B cell (primary cell): ENCODE results near the gene COG5. TPM values are rescaled to one million over a fixed set of nuclear protein-coding genes. Genes with fewer than 3 reads are reported as not detected.

ENCODE experiments used
- ATAC-seq: fragments of 200-7000 bp; cut with Tn5 transposase; one replicate; pipeline ENCODE4 v1.10.0; 2021; ENCODE audit warnings: low read depth, mild to moderate bottlenecking, moderate number of reproducible peaks, moderate library complexity
- CTCF ChIA-PET: fragments of 350-600 bp; sonication (Branson Sonifier 250); formaldehyde crosslinking; loops from one replicate; lab custom pipeline; 2021; ENCODE audit warnings: antibody characterized with exemption, inconsistent platforms; lab: Charles Lee
- POLR2A ChIA-PET: fragments of 350-600 bp; sonication (Branson Sonifier 250); formaldehyde crosslinking; loops from one replicate; lab custom pipeline; 2021; ENCODE audit warnings: antibody characterized with exemption; lab: Charles Lee
- DNase-seq: peaks from one replicate; pipeline ENCODE4 v3.0.0; 2013
- H2AFZ ChIP-seq: 2 replicates; pipeline ENCODE4 v1.6.1; 2012; ENCODE audit warnings: mild to moderate bottlenecking, low read depth, low read length; ENCODE audit not compliant: insufficient read depth, poor library complexity, severe bottlenecking
- H3K27ac ChIP-seq, 2 donors: 1 replicate in 1 of 2; 2 replicates in 1 of 2; pipeline ENCODE4 v1.5.1; 2012 to 2013; ENCODE audit warnings: low read length in 2 of 2, mild to moderate bottlenecking in 2 of 2, moderate library complexity in 1 of 2
- H3K27me3 ChIP-seq, 4 experiments: fragments of 200-600 bp in 1 of 4; sonication (generic) in 1 of 4; replicated peaks in 1 of 4; 1 replicate in 2 of 4; 2 replicates in 2 of 4; pipeline versions ENCODE4 v1.6.1 to v1.7.0; 2013 to 2016; ENCODE audit warnings: low read length in 3 of 4, mild to moderate bottlenecking in 2 of 4, mixed read lengths in 1 of 4, moderate library complexity in 1 of 4; ENCODE audit not compliant: insufficient read depth in 4 of 4, control insufficient read depth in 3 of 4; ENCODE audit errors: control extremely low read depth in 1 of 4
- H3K36me3 ChIP-seq, 2 experiments: replicated peaks in 1 of 2; 1 replicate in 1 of 2; 2 replicates in 1 of 2; pipeline versions ENCODE4 v1.6.1 to v1.7.1; 2013; ENCODE audit warnings: low read length in 1 of 2; ENCODE audit not compliant: insufficient read depth in 2 of 2, control insufficient read depth in 1 of 2; ENCODE audit errors: control extremely low read depth in 1 of 2, extremely low read depth in 1 of 2
- H3K4me1 ChIP-seq, 2 donors: fragments of 200-600 bp in 1 of 2; sonication (generic) in 1 of 2; 1 replicate in 1 of 2; 2 replicates in 1 of 2; pipeline versions ENCODE4 v1.5.1 to v1.6.1; 2013 to 2017; ENCODE audit warnings: low read length in 2 of 2; ENCODE audit not compliant: control insufficient read depth in 2 of 2, insufficient read depth in 2 of 2
- H3K4me2 ChIP-seq: replicated peaks from 2 replicates; pipeline ENCODE3; 2012; ENCODE audit warnings: mild to moderate bottlenecking, low read depth, low read length; ENCODE audit not compliant: poor library complexity, severe bottlenecking
- H3K4me3 ChIP-seq, 5 experiments: fragments of 200-600 bp in 1 of 5; sonication (generic) in 1 of 5; 1 replicate in 3 of 5; 2 replicates in 2 of 5; pipeline versions ENCODE4 v1.5.1 to v1.7.0; 2011 to 2016; ENCODE audit warnings: low read length in 4 of 5, mild to moderate bottlenecking in 4 of 5, low read depth in 2 of 5, control low read depth in 1 of 5, moderate library complexity in 1 of 5; ENCODE audit not compliant: insufficient read depth in 1 of 5; ENCODE audit errors: control extremely low read depth in 1 of 5, extremely low read depth in 1 of 5
- H3K79me2 ChIP-seq: fragments of 200-600 bp; sonication (generic); one replicate; pipeline ENCODE4 v1.6.0; 2016; ENCODE audit warnings: low read length; ENCODE audit not compliant: control insufficient read depth, insufficient read depth
- H3K9ac ChIP-seq: fragments of 200-600 bp; sonication (generic); 2 replicates; pipeline ENCODE4 v1.6.1; 2017; ENCODE audit warnings: mild to moderate bottlenecking, low read length, moderate library complexity
- H3K9me3 ChIP-seq, 3 donors: one replicate each; pipeline versions ENCODE4 v1.6.1 to v1.7.1; 2013; ENCODE audit warnings: low read length in 2 of 3; ENCODE audit not compliant: control insufficient read depth in 2 of 3, insufficient read depth in 1 of 3; ENCODE audit errors: control extremely low read depth in 1 of 3
- H4K20me1 ChIP-seq: 2 replicates; pipeline ENCODE4 v1.6.0; 2012; ENCODE audit warnings: mild to moderate bottlenecking, low read length; ENCODE audit not compliant: insufficient read depth, control insufficient read depth, poor library complexity, severe bottlenecking
- H3K27ac Mint-ChIP-seq: one replicate; pipeline ENCODE4 v1.8.0; 2021; ENCODE audit warnings: mixed read lengths
- H3K27me3 Mint-ChIP-seq: one replicate; pipeline ENCODE4 v1.8.0; 2021; ENCODE audit warnings: mixed read lengths
- H3K4me1 Mint-ChIP-seq: one replicate; pipeline ENCODE4 v1.8.0; 2021; ENCODE audit warnings: mixed read lengths
- H3K4me3 Mint-ChIP-seq: one replicate; pipeline ENCODE4 v1.8.0; 2021; ENCODE audit warnings: mixed read lengths
- H3K9me3 Mint-ChIP-seq: one replicate; pipeline ENCODE4 v1.8.0; 2022; ENCODE audit warnings: mixed read lengths; ENCODE audit not compliant: insufficient read depth
- CTCF ChIP-seq: fragments of 200-600 bp; IDR thresholded peaks from one replicate; pipeline ENCODE4 v1.8.0; 2022; ENCODE audit warnings: antibody characterized with exemption, mild to moderate bottlenecking
- EZH2 ChIP-seq: IDR thresholded peaks from 2 replicates; pipeline ENCODE4 v1.6.1; 2012; ENCODE audit warnings: borderline replicate concordance, low read depth, mild to moderate bottlenecking, moderate library complexity, low read length; ENCODE audit not compliant: insufficient read depth, poor library complexity, severe bottlenecking
- WGBS: methylation state at CpG from one replicate; pipeline ENCODE4 v1.1.5; 2013; ENCODE audit warnings: missing lambda C conversion rate; ENCODE audit not compliant: insufficient coverage; 5-methylcytosine and 5-hydroxymethylcytosine counted together
- intact Hi-C: fragments of 100-400 bp; cut with micrococcal nuclease; formaldehyde crosslinking; loops from one replicate; pipeline ENCODE4 v1.10.0; 2022
- polyA plus RNA-seq: library from polyadenylated mRNA; depleted of rRNA; stranded (reverse); fragments of >200 nt; gene quantifications from 2 replicates; pipeline ENCODE4 v1.2.3, GENCODE V29; 2012
- total RNA-seq, 2 donors: library from RNA; stranded (reverse); fragments of 120-200 nt in 1 of 2; gene quantifications; 1 replicate in 1 of 2; 2 replicates in 1 of 2; pipeline versions ENCODE4 v1.2.3 to v1.2.4, GENCODE V29; 2013 to 2022

The COG5 gene
- total and polyA plus RNA-seq, 2 donors (not counting 1 experiment from before 2014, with no cell fraction given), result 7.0 to 73.0 TPM

- Histone ChIP-seq H3K4me2 (no peak overlapping the region), H2AFZ (no peak overlapping the region), H3K9ac (no peak overlapping the region), H3K36me3 (peaks cover 1 to 10% of the 10 kb centered on the region in 2 experiments), H3K4me3 (no peak overlapping the region), H3K27me3 (no peaks in the 10 kb centered on the region), H4K20me1 (no peaks in the 10 kb centered on the region), H3K27ac (no peak overlapping the region), H3K9me3 (no peaks in the 10 kb centered on the region), H3K4me1 (no peaks in the 10 kb centered on the region), H3K79me2 (no peaks in the 10 kb centered on the region)
- ATAC-seq (no peak), DNase-seq (no peak)
- ChIA-PET POLR2A (no interaction called here), CTCF (no interaction called here)
- H3K27ac Mint-ChIP-seq, result no peak overlapping the region
- no peaks in the 10 kb centered on the region for H3K9me3 Mint-ChIP-seq
- intact Hi-C loops, result no loop called here
- TF ChIP-seq CTCF (no peak), EZH2 (no peak)
- H3K4me3 Mint-ChIP-seq, result no peak overlapping the region
- no peaks in the 10 kb centered on the region for H3K27me3 Mint-ChIP-seq
- peaks cover 7% of the 10 kb centered on the region for H3K4me1 Mint-ChIP-seq
These were observed 60.0 kb downstream of the COG5 start for GRCh38 chr7:107503687-107504086.

GRCh38 chr7:107502797-107503196 is 60.9 kb downstream of the COG5 start:
- Mint-ChIP-seq H3K4me3 (no peak overlapping the region), H3K4me1 (peaks cover 6% of the 10 kb centered on the region), H3K9me3 (no peaks in the 10 kb centered on the region), H3K27me3 (no peaks in the 10 kb centered on the region), H3K27ac (no peak overlapping the region)
- ATAC-seq (no peak), DNase-seq (no peak)
- Histone ChIP-seq H3K27me3 (no peaks in the 10 kb centered on the region), H3K27ac (no peak overlapping the region), H2AFZ (no peak overlapping the region), H3K4me1 (no peaks in the 10 kb centered on the region), H3K4me3 (no peak overlapping the region), H3K79me2 (peaks cover 3% of the 10 kb centered on the region), H3K9ac (no peak overlapping the region), H3K36me3 (peaks cover 1 to 10% of the 10 kb centered on the region in 2 experiments), H3K9me3 (no peaks in the 10 kb centered on the region), H4K20me1 (no peaks in the 10 kb centered on the region), H3K4me2 (no peak overlapping the region)
- CTCF ChIA-PET, result interaction anchor here (2.4 kb wide), 1 partner anchor 222 kb away, joined by 10 read pairs; no protein-coding TSS in a partner anchor
- POLR2A ChIA-PET, result no interaction called here
- no peak for TF ChIP-seq EZH2
- TF ChIP-seq CTCF, result no peak
- intact Hi-C loops, result no loop called here
- 100% methylated on average over 1 of the region's 2 CpGs for WGBS
